ENCODE data around the gene NAGLU.

NAGLU gene

DNA sequence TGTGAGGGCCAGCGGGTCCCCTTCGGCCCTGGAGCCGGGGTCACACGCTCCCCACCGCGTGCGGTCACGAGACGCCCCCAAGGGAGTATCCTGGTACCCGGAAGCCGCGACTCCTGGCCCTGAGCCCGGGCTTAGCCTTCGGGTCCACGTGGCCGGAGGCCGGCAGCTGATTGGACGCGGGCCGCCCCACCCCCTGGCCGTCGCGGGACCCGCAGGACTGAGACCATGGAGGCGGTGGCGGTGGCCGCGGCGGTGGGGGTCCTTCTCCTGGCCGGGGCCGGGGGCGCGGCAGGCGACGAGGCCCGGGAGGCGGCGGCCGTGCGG is at the start of gene NAGLU:
NAGLU (plus strand) TSS at position 194 of the 324 bp plus-strand sequence; CDS start at position 226, 32 bp downstream.
- peak; percentile 92 for DNase-seq (ENCODE audit: low spot score)

- no peak for DNase-seq (ENCODE audit: low spot score)
Measured at GRCh38 chr17:42488032-42488431, 48.0 kb upstream of the NAGLU start.

DNA sequence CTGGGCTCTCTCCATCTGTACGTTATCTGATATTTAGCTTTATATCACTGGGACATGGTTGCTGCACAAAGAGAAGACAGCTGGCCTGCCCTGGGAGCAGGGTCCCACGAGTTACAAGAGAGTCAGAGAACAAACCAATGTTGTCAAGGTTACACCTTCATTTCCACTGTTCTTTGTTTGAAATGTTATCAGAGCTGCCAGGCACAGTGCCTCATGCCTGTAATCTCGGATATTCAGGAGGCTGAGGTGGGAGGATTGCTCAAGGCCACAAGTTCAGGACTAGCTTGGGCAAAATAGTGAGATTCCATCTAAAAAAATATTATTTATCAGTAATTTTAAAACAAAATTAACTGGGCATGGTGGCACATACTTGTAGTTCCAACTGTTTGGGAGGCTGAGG is 42.7 kb upstream of the NAGLU start:
- DNase-seq (ENCODE audit: low spot score): no peak

- no peak for DNase-seq (ENCODE audit: low spot score)
Measured at GRCh38 chr17:42494673-42495072, 41.4 kb upstream of the NAGLU start.

GRCh38 chr17:42498828-42499227 is 37.2 kb upstream of the NAGLU start:
- DNase-seq (ENCODE audit: low spot score): no peak

- DNase-seq (ENCODE audit: low spot score): no peak
Measured at GRCh38 chr17:42502091-42502490, 34.0 kb upstream of the NAGLU start.

DNA sequence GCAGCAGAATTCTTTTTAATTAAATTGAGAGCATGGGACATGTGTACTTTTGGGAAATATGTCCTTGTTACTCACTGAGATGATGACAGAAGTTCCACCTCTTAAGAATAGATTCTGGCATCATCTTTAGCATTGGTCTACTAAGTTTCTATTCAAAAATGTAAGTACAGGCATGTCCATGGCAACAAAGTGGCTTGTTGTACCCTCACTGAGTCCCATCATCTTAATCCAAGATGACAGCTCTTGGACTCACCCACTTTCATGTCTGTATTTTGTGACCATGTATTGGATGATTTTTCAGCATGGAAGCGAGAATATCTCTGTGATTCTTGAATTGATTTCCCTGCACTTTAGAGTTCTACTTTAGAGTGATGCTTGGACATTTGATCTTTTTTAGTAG is 33.1 kb upstream of the NAGLU start:
- no peak for DNase-seq (ENCODE audit: low spot score)

GRCh38 chr17:42507671-42508070 is 28.4 kb upstream of the NAGLU start:
- DNase-seq (ENCODE audit: low spot score): no peak

DNA sequence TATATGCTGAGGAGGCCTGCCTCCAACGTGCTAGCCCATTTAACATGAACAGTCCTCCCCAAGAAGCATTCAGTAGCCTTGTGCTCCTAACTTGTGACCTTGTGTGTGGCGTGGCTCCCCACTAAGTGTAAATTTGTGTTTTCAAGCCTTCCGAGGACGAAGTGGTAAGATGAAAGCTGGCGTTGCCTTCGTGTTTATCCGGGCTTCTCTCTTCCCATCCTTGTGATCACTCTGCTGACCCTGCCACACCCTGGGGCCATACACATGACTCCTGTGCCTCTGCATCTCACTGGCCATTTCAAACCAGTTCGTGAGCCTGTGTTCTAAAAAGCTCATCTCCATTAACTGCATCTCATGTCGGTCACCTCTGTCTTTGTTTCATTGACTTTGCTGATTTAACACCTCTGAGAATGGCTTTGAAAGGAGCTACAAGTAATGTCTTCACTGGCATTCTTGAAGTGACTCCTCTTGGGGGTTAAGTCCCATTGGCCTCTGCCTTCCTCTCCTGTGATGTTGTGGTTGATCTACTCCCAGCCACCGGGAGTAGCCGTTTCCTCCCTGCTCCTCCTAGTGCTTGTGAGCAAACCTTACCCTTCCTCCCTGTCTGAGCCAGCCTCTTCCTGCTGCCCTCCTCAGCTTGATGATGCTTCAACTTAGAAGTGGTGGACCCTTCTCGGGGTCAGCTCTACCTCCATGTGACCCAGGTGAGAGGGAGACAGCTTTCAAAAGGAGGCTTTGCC is 27.4 kb upstream of the NAGLU start:
- no peak for DNase-seq (ENCODE audit: low spot score)

DNA sequence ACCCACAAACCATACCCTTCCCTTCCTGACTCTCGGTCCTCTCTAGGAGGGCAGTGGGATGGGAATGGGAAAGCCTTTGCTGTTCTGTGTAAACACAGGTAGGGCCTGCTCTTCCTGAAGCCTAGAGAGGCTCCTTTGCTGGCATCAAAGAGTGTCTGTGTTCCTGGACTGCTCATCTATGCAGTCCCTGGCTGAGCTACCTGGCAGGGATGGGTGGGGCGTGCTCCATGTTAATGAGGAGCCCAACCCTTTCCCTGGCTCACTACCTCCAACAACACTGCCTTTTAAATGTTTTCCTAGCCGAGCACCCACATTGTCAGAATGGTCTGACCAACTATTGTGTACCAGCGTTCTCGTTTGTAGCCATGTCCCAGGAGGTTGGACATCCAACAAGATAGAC is 26.6 kb upstream of the NAGLU start:
- DNase-seq (ENCODE audit: low spot score): no peak

DNA sequence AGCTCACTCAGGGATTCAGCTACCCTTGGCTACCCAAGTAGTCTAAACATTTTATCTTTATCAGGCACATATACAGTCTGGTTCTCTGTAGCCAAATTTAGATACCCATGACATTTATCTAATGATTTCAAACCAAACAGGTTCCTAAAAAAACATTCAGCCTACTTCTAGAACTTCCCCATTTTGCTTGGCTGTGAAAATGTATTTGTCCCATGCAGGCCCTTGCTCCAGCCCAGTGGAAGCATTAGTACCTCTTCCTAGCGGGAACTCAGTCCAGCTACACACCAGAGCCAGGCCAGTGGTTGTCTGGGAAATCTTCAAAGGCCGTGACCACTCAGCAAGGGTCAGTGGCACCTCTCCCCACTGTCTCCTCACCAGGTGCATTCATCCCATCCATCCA is 26.2 kb upstream of the NAGLU start:
- DNase-seq (ENCODE audit: low spot score): no peak

DNA sequence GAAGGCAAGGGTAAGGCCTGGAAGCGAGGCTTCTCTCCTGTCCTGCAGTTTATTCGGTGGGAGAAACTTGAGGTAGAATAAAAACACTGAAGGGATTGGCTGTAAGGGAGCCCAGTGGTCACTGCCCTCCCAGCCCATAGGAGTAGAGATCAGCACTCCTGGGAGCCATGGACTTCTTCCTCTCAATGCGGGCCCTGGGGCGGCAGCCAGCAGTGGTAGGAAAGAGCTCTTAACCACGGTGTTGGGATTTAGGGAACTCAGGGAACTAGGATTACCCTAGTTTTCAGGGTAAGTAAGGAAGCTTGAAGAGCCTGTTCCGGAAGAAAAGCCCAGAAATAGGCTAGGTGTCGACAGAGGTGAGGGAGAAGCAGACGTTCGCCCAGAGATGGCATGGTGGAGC is 23.8 kb upstream of the NAGLU start:
- DNase-seq (ENCODE audit: low spot score): no peak

DNA sequence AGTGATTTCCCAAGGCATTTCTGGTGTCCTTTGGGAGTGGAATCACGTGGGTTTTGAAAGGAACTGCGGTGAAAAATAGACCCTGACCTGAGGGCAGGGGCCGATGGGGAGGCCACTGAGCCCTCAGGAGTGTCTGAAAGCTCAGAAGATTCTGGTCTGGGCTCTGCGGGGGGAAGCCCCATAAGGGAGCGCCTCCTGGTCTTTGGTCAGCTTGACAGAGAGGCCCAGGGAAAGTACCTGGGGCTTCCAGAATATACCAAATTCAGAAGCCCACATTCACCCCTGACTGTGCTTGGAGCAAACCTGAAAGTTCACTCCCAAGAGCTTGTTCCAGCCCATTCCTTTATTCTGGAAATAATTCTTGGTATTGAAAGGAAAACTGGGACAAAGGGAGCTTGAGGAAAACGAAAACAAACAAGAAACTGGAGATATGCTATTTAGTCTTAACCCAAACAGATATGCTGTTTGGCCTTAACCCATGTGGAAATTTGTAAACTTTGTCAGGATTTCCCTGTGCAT is 23.2 kb upstream of the NAGLU start:
- DNase-seq (ENCODE audit: low spot score): no peak

DNA sequence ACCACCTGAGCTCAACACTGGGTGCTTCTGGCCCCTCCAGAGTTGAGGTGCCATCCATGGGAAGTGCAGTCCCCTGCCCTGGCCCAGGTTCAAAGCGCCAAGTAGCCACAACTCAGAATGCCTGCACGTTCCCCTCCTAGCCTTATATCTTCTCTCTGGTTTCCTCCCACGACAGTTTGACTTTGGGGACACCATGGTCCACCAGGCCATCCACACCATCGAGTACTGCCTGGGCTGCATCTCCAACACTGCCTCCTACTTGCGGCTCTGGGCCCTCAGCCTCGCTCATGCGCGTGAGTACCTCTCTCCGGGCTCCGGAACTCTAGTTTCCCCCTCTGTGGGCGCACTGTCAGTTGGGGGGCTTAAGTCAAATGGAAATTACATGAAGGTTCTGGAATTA is 22.4 kb upstream of the NAGLU start:
- DNase-seq (ENCODE audit: low spot score): no peak

GRCh38 chr17:42514279-42514678 is 21.8 kb upstream of the NAGLU start:
- no peak for DNase-seq (ENCODE audit: low spot score)

- no peak for DNase-seq (ENCODE audit: low spot score)
Measured at GRCh38 chr17:42514867-42515266, 21.2 kb upstream of the NAGLU start.

DNA sequence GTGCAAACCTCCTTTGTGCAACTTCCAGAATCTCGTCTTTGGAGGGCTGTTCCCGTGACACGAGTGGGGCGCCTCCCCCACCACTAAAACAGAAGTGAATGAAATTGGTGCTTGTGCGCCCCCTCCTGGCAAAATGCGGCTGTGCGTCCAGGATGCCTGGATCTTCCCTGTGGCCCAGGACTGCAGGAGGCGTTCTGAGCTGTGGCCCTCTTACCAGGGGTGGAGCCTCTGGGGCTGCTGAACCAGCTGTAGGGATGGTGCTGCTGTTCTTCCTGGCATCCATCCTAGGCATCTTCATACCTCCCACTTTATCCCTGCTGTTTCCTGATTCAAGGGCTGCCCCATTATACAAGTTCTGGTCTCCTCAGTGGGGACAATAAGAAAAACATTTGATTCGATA is 18.5 kb upstream of the NAGLU start:
- DNase-seq (ENCODE audit: low spot score): peak; percentile 63

DNA sequence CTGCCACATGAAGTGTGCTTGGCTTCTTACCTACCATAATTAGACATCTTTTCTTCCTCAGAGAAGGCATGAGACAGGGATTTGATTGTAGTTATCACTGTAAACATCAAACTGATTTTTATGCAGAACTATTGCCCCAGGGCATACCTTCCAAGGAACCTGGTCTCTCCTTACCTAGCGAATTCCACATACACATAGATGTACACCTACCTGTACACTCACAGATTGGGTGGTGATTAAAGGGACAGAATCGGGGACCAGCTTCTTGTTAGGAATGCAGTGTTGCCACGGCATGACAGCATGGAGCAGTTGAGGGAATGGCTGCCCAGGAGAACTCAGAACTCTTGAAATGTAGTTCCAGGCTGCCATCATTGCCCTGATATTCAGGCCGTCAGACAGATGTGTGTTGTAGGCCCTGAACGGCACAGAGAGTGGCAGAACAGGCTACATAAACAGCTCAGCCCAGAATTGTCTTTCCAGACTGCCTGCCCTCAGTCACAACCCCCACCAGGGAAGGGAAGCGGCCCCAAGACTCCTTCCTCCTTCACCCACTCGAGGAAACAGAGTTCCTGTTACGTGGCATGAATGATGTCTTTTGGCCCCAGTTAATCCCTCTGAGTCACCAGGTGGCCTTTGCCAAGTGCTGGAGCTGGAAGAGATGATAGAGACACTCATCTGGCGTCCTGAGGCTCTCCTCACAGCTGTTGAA is 17.8 kb upstream of the NAGLU start:
- DNase-seq (ENCODE audit: low spot score): no peak

DNA sequence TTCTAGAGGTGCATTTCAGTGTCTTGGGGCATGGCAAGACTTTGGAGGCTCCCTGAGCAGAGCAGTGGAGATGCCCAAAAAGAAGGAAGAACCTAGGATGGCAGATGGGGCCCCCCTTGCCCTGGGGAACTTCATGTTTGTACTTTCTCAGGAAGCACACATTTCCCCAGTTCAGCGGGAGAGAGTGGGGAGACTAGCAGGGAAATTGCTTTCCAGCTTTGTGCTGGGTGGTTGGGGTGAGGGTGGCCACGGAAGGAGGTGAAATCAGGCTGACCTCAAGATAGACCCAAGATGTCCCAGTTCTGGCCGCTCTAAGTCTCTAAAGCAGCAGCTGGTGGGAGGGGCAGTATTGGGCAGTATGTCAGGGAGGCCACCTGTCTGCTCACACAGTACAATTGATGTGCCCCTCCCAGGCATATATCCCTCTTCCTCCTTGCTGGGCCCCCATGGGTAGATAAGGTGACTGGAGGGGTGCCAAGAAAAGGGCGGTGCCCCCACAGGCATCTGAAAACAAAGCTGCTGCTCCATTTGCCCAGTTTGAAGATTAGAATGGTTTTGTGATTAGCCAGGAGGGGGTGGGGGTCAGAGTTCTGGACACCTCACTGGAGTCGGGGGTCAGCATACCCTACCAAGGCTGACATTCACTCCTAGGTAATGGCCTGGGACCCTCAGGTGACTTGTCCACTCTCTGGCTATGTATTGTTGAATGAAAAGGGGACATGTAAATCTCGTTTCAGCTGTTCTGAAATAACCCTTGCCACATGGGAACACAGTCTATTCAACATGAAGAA is 17.1 kb upstream of the NAGLU start:
- DNase-seq (ENCODE audit: low spot score): no peak

DNA sequence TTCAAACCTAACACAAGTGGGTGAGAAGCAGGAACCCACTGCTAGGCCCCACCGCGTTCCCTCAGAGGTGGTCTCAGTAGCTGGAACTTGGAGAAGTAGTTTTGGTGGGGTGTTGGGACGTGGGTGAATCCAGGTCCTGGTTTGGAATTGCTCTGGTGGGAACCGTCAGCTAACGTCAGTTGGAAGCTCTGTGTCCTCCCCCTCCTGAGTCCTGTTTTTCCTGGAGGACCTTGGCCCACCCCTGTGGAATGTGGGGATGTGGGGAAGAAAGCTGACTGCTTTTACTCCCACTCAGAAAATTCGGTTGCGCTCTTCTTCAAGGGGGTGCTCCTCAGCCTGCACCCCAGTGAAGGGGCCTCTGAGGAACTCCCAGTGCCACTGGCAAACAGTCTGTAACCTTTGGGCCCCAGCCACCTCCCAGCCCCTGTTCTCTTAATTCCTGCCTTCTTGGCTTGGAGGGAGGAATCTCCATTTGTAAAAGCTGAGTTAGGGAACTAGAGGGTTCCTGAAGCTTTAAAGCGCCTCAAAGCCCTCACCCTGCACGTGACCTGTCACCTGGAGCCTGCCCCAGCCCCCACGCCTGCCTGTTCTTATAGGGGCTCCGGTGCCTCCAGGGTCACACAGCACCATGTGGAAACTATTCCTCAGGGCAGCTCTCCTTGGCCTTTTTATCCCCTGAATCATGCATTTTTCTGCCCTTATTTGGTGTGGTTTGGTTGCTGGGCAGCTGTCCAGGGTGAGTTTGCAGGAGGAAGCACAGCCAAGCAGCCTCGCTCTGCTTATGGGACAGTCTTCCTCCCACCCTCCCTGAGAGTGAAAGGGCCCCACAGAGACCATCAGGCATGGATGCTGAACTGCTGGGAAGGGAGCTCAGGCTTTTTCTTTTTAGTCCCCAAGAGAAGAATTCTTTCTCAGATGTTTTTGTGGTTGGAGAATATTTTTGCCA is 16.2 kb upstream of the NAGLU start:
- DNase-seq (ENCODE audit: low spot score): peak; percentile 80

DNA sequence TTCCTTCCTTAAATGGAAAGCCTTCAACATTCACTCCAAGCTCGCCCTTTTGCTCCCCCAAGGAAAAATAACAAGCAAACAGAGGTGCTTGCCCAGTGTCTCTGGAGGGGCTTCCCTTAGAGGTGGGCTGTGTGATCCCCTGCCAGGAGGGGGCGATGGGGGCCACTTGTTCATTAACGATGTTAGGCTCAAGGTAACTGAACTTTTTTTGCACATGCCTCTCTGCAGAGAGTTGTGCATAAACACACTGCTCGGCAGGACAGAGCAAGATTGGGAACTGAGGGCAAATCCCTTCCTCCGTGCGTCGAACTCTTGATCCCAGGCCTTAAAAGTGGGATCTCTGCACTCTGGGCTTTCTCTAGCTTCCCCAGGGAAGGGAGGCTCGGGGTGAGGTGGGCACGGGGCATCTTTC is 15.5 kb upstream of the NAGLU start:
- no peak for DNase-seq (ENCODE audit: low spot score)

GRCh38 chr17:42521036-42521435 is 15.0 kb upstream of the NAGLU start:
- no peak for DNase-seq (ENCODE audit: low spot score)

Measured in putamen (tissue), 1 donor.